ENCODE data around the gene HEMK1.

HEMK1 gene

GRCh38 chr3:50610992-50611463, 41.7 kb downstream of the HEMK1 start:
- TF ChIP-seq, protein P1, sequence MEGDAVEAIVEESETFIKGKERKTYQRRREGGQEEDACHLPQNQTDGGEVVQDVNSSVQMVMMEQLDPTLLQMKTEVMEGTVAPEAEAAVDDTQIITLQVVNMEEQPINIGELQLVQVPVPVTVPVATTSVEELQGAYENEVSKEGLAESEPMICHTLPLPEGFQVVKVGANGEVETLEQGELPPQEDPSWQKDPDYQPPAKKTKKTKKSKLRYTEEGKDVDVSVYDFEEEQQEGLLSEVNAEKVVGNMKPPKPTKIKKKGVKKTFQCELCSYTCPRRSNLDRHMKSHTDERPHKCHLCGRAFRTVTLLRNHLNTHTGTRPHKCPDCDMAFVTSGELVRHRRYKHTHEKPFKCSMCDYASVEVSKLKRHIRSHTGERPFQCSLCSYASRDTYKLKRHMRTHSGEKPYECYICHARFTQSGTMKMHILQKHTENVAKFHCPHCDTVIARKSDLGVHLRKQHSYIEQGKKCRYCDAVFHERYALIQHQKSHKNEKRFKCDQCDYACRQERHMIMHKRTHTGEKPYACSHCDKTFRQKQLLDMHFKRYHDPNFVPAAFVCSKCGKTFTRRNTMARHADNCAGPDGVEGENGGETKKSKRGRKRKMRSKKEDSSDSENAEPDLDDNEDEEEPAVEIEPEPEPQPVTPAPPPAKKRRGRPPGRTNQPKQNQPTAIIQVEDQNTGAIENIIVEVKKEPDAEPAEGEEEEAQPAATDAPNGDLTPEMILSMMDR (conservative IDR thresholded peaks at IDR 0.05; ENCODE audit: low read length) = no peak
- DNase-seq (ENCODE audit: low read depth) = no peak
- H3K4me3 ChIP-seq (ENCODE audit: low read length) = peak overlapping the region; percentile 74

DNA sequence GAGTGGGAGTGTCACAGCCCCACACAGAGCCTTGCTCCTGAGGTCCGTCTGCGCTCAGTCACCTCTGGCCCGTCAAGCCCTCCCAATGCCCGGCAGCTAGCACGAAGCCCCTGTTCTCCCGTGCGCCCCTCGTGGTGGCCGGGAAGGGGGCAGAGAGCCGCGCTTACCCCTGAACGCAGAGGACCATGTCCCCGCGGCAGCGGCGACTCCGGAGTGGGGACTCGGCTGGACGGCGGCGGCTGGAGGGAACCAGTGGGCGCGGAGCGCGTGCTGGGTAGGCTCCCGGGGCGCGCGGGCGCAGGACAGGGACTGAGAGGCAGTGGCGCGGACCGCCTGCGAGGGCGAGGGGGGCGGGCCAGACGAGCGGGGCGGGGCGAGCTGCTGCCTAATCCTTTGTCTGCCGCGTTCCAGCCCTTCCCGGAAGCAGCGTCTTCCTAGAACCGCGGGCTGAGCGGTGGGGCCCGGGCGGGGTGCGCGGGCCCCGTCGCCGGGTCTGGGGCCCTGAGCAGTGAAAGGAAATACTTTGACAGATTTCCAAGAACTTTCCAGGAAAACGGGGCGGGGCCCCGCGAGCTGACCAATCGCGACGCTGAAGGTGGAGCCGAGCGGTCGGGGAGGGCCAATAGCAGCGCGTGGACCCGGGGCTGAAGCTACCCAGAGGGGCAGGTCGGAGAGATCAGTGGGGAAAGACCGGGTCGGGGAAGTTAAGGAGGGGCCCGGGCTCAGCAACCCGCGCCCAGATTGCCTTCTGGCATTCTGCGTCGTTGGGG, 42.3 kb downstream of the HEMK1 start, which contains the start of gene CISH:
CISH (minus strand) TSS at position 311 of the 770 bp plus-strand sequence; CDS start at position 187, 124 bp downstream.
- TF ChIP-seq, protein P1 (conservative IDR thresholded peaks at IDR 0.05; ENCODE audit: low read length) = peak; percentile 40
- DNase-seq (ENCODE audit: low read depth) = peak; percentile 87
- peak within 1 kb of the TSS; percentile 74 for H3K4me3 ChIP-seq (ENCODE audit: low read length)

GRCh38 chr3:50612234-50612882, 43.0 kb downstream of the HEMK1 start:
- no peak for DNase-seq (ENCODE audit: low read depth)
- peak overlapping the region; percentile 74 for H3K4me3 ChIP-seq (ENCODE audit: low read length)
- TF ChIP-seq, protein P1 (conservative IDR thresholded peaks at IDR 0.05; ENCODE audit: low read length) = no peak

GRCh38 chr3:50612970-50613846, 43.9 kb downstream of the HEMK1 start:
- TF ChIP-seq, protein P1 (conservative IDR thresholded peaks at IDR 0.05; ENCODE audit: low read length) = no peak
- no peak for DNase-seq (ENCODE audit: low read depth)
- no peak overlapping the region for H3K4me3 ChIP-seq (ENCODE audit: low read length)

- TF ChIP-seq, protein P1 (conservative IDR thresholded peaks at IDR 0.05; ENCODE audit: low read length) = no peak
- no peak for DNase-seq (ENCODE audit: low read depth)
- H3K4me3 ChIP-seq (ENCODE audit: low read length) = no peak overlapping the region
These were observed 45.9 kb downstream of the HEMK1 start for GRCh38 chr3:50615190-50615589.

DNA sequence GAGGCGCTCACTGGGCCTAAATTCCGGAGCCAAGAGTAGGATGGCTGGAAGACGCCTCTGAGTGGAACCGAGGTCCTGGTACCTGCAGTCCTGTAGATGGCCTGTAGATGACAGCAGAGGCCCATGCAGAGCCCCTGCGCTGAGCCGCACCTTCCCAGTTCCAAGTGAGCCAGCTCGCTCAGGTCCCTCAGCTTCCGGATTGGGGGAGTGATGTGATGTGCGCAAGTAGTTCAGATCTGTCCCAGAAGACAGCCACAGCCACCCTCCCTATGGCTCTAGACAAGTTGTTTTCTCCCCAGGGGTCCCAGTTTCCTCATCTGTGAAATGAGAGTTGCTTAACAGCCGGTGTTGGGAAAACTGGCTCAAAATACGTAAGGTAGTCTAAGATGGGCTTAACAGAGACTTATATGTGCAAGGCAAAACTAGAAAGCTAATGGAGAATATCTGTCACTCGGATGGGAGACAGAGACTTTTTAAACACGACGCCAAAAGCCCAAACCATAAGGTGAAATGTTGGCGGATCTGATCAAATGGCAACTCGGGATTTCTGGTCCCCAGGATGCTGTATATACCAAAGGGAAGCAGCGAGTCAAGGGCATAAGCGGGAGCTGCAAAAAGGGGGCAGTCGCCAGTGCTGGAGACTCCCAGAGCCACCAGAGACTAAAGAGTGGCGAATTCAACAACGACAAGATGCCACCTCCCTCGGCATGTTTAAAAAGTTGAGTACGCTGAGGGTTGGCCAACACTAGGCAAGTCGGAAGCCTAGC, 46.9 kb downstream of the HEMK1 start:
- peak overlapping the region; percentile 79 for H3K4me3 ChIP-seq (ENCODE audit: low read length)
- peak; percentile 78 for DNase-seq (ENCODE audit: low read depth)
- TF ChIP-seq, protein P1 (conservative IDR thresholded peaks at IDR 0.05; ENCODE audit: low read length) = peak; percentile 100
